Nephron progenitor cell (in vitro differentiated cells): Measurements from ENCODE around the gene NDNF.
A peak's percentile ranks its signal among the peaks of the same experiment; 100 is the strongest.

ENCODE experiments used
- DNase-seq: peaks from one replicate; pipeline ENCODE4 v3.0.0; 2021
- H3K27ac Mint-ChIP-seq: 2 replicates; pipeline ENCODE4 v1.8.0; 2021; ENCODE audit warnings: mild to moderate bottlenecking, moderate library complexity, mixed read lengths
- H3K27me3 Mint-ChIP-seq: 2 replicates; pipeline ENCODE4 v1.8.0; 2021; ENCODE audit warnings: mild to moderate bottlenecking, low read depth, mixed read lengths; ENCODE audit not compliant: poor library complexity
- H3K36me3 Mint-ChIP-seq: 2 replicates; pipeline ENCODE4 v1.8.0; 2021; ENCODE audit warnings: low read depth, mixed read lengths
- H3K4me1 Mint-ChIP-seq: 2 replicates; pipeline ENCODE4 v1.8.0; 2021; ENCODE audit warnings: mixed read lengths
- H3K4me3 Mint-ChIP-seq: 2 replicates; pipeline ENCODE4 v1.8.0; 2021; ENCODE audit warnings: mild to moderate bottlenecking, moderate library complexity, mixed read lengths
- H3K9me3 Mint-ChIP-seq: 2 replicates; pipeline ENCODE4 v1.8.0; 2021; ENCODE audit warnings: mild to moderate bottlenecking, moderate library complexity, mixed read lengths
- CTCF ChIP-seq: fragments of 200-600 bp; sonication (generic); IDR thresholded peaks from 2 replicates; pipeline ENCODE4 v1.5.0; 2021; ENCODE audit warnings: antibody characterized with exemption

Gene NDNF

DNA sequence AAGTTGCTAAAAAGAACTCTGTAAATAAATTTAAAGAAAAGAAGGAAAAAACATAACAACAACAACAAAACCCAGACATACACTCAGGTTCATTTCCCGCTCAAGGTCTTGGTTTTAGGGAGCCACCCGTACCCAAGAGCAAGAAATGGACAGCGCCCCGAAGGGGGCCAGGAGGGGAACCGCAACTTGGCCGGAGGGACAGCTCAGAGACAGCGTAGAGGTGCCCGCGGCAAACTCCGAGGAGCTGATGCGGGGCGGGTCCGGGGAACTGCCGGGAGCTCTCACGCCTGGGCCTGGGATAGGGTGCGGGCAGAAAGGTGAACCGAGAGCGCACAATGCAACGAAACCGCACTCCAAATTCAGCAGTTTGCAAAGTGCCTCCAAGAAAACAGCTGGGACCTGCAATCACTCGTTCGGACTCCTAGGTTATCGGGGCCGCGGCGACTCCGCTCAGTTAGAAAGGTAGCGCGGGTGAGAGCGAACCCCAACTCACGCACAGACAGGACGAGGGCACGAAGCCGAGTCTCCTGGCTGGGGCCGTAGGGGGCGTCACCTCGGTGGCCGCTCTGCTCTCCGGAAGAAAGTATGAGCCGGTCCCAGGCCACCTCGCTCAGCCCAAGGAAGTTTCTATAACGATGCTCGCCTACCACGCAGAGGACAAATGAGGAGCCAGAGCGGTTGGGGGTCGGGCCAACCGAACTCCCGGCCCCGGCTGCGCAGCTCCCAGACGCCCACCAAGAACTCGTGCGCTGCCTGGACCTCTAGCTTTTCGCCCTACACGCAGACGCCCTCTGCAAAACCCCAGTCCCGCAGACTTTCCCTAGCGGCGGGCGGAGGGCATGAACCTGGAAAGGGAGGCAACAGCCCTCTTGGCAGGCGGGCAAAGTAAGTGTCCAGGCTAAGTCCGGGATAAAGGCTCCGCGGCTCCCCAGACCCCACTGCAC lies 1.4 kb downstream of the NDNF start:
- H3K27me3 Mint-ChIP-seq = peaks cover 16% of the 10 kb centered on the region

GRCh38 chr4:121070274-121070673 lies 2.1 kb downstream of the NDNF start:
- H3K27me3 Mint-ChIP-seq = peaks cover 16% of the 10 kb centered on the region
- no peaks in the 10 kb centered on the region for H3K9me3 Mint-ChIP-seq
- peaks cover 43% of the 10 kb centered on the region for H3K4me1 Mint-ChIP-seq
- no peaks in the 10 kb centered on the region for H3K36me3 Mint-ChIP-seq
- DNase-seq = peak; percentile 43
- no peak for TF ChIP-seq CTCF
- no peak overlapping the region for H3K27ac Mint-ChIP-seq
- peak overlapping the region; percentile 89 for H3K4me3 Mint-ChIP-seq

More for the DNA sequence above, 1.4 kb downstream of the NDNF start:
- peak; percentile 25 for TF ChIP-seq CTCF
- peaks cover 43% of the 10 kb centered on the region for H3K4me1 Mint-ChIP-seq
- peak; percentile 72 for DNase-seq
- peak overlapping the region; percentile 16 for H3K27ac Mint-ChIP-seq
- H3K36me3 Mint-ChIP-seq = no peaks in the 10 kb centered on the region
- no peaks in the 10 kb centered on the region for H3K9me3 Mint-ChIP-seq
- peak overlapping the region; percentile 89 for H3K4me3 Mint-ChIP-seq

DNA sequence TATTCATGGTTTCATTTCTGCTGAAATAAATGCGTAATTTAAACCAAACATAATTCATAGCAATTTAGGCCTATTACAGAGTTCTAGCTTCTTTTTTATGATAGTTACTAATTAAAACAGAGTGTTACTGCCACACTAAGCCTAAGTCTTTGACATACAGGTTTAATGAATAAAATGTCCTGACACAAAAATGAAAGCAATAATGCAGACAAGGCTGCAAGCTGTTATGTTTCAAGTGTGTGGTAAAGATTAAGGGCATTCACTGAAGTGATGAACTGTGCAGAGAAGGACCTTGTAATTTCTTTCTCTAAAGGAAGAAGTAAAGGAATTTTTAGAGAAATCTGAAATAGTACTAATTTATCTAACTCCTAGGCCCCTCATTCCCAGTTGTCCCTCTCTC lies 2.9 kb downstream of the NDNF start:
- Mint-ChIP-seq H3K4me1 (peaks cover 39% of the 10 kb centered on the region), H3K27me3 (peaks cover 11% of the 10 kb centered on the region), H3K4me3 (peak overlapping the region; percentile 89)

DNA sequence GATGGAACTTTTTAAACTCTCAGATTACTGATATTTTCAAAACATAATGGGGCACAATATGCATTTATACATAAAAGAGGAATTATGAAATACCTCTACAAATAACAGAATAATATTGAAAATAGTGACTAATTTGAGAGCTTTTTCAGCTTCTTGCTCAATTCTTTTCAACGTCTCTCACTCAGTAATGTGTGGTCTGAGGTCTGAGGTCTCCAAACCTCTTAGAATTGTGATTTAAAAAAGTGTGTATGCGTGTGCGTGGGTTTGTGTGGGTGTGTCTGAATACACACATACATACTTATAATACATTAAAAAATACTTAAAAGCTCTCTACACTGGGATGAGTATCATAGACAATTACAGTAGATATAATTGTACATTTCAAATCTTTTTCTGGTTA lies 7.9 kb downstream of the NDNF start:
- no peak overlapping the region for H3K4me3 Mint-ChIP-seq
- peaks cover 31% of the 10 kb centered on the region for H3K36me3 Mint-ChIP-seq
- no peak for DNase-seq
- H3K4me1 Mint-ChIP-seq = peaks cover 24% of the 10 kb centered on the region
- H3K27ac Mint-ChIP-seq = no peak overlapping the region
- TF ChIP-seq CTCF = no peak
- H3K9me3 Mint-ChIP-seq = no peaks in the 10 kb centered on the region
- peaks cover 5% of the 10 kb centered on the region for H3K27me3 Mint-ChIP-seq

More for the DNA sequence above, 2.9 kb downstream of the NDNF start:
- no peak for DNase-seq
- H3K36me3 Mint-ChIP-seq = no peaks in the 10 kb centered on the region
- H3K9me3 Mint-ChIP-seq = no peaks in the 10 kb centered on the region
- no peak overlapping the region for H3K27ac Mint-ChIP-seq
- TF ChIP-seq CTCF = no peak

GRCh38 chr4:121062521-121062920 lies 9.8 kb downstream of the NDNF start:
- Mint-ChIP-seq H3K27me3 (no peaks in the 10 kb centered on the region), H3K36me3 (peaks cover 32% of the 10 kb centered on the region), H3K4me1 (peaks cover 29% of the 10 kb centered on the region), H3K27ac (no peak overlapping the region), H3K9me3 (no peaks in the 10 kb centered on the region), H3K4me3 (no peak overlapping the region)
- TF ChIP-seq CTCF = no peak
- DNase-seq = no peak

DNA sequence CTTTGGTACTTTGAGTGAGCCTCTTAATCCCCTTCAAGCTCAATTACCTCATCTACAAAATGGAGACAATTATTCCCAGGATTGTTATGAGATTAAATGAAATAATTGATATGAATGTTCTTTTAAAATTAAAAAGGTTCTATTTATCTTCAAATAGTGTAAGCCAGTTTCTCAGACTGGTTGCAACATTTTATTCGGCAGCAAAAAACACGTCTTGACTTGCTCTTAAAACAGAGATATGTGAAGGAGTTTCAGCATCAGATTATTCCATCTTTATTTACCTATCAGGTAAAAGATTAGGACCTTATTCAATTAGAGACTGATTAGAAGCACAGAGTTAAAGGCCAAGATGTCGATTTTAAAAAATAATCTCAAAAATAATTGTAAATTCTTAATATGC lies 10.5 kb downstream of the NDNF start:
- DNase-seq = no peak
- Mint-ChIP-seq H3K4me3 (no peak overlapping the region), H3K4me1 (peaks cover 35% of the 10 kb centered on the region), H3K27ac (no peak overlapping the region), H3K36me3 (peaks cover 32% of the 10 kb centered on the region), H3K27me3 (no peaks in the 10 kb centered on the region), H3K9me3 (no peaks in the 10 kb centered on the region)
- TF ChIP-seq CTCF = no peak
